Stimulated activated CD4-positive, alpha-beta T cell treated with anti-CD3 and anti-CD28 coated beads, Interleukin-2, amount 100 ng/mL, for 4 hours (primary cell): ENCODE results near the gene PARVB.

Experiments used
- DNase-seq: peaks from one replicate; pipeline ENCODE4 v3.0.0-alpha.2; 2020; ENCODE audit warnings: low read depth

PARVB gene

GRCh38 chr22:44184006-44184405 is 159.9 kb downstream of the PARVB start:
- no peak for DNase-seq

GRCh38 chr22:44185237-44186120 is 161.4 kb downstream of the PARVB start:
- no peak for DNase-seq

- no peak for DNase-seq
Observed at GRCh38 chr22:44186121-44186510, 162.0 kb downstream of the PARVB start.

- no peak for DNase-seq
Observed at GRCh38 chr22:44186737-44187136, 162.6 kb downstream of the PARVB start.

- no peak for DNase-seq
Observed at GRCh38 chr22:44187652-44188230, 163.6 kb downstream of the PARVB start.

GRCh38 chr22:44188316-44188715 is 164.2 kb downstream of the PARVB start:
- DNase-seq = no peak

- no peak for DNase-seq
Observed at GRCh38 chr22:44188986-44189630, 165.0 kb downstream of the PARVB start.

- DNase-seq = no peak
Observed at GRCh38 chr22:44190381-44190976, 166.4 kb downstream of the PARVB start.

GRCh38 chr22:44191036-44191454 is 166.9 kb downstream of the PARVB start:
- DNase-seq = no peak

GRCh38 chr22:44192098-44192815 is 168.2 kb downstream of the PARVB start:
- no peak for DNase-seq

GRCh38 chr22:44192816-44193534 is 168.9 kb downstream of the PARVB start:
- no peak for DNase-seq

GRCh38 chr22:44193535-44193891 is 169.4 kb downstream of the PARVB start:
- no peak for DNase-seq

- DNase-seq = no peak
Observed at GRCh38 chr22:44194569-44194968, 170.5 kb downstream of the PARVB start.

GRCh38 chr22:44195189-44195871 is 171.2 kb downstream of the PARVB start:
- DNase-seq = no peak

- DNase-seq = no peak
Observed at GRCh38 chr22:44196241-44196640, 172.1 kb downstream of the PARVB start.

- no peak for DNase-seq
Observed at GRCh38 chr22:44196731-44197131, 172.6 kb downstream of the PARVB start.

GRCh38 chr22:44197271-44197670 is 173.2 kb downstream of the PARVB start:
- DNase-seq = no peak

- DNase-seq = no peak
Observed at GRCh38 chr22:44199164-44199563, 175.1 kb downstream of the PARVB start.

GRCh38 chr22:44199866-44200265 is 175.8 kb downstream of the PARVB start:
- no peak for DNase-seq

GRCh38 chr22:44200451-44200850 is 176.3 kb downstream of the PARVB start:
- DNase-seq = no peak
